Activated T-helper 1 cell treated with Interleukin-2 at 50 U/mL for 16 hours (primary cell): ENCODE measurements around the gene ZBTB20.

Experiments
- DNase-seq: peaks from one replicate; pipeline ENCODE4 v3.0.0-alpha.2; 2020; ENCODE audit warnings: low read depth

ZBTB20 gene

GRCh38 chr3:115019900-115020299, 127.2 kb downstream of the ZBTB20 start:
- DNase-seq: no peak

GRCh38 chr3:115018694-115019093, 128.4 kb downstream of the ZBTB20 start:
- DNase-seq: no peak

DNA sequence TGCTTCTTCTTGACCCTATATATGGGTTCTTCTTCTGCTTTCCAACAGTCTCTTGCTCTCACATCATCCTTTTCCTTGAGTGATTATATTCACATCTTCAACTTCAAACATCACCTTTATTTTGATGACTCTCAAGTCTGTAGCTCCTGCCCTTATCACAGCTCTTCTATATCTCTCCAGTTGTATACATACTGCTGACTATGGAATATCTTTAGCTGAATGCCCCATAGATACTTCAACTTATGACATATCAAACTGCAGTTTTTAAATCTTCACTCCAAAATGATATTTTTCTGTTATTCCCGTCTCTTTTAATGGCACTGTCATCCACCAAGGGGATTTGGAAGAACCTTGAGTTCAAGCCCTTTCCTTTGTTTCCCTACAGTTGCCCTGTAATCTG, 139.1 kb downstream of the ZBTB20 start:
- no peak for DNase-seq

DNA sequence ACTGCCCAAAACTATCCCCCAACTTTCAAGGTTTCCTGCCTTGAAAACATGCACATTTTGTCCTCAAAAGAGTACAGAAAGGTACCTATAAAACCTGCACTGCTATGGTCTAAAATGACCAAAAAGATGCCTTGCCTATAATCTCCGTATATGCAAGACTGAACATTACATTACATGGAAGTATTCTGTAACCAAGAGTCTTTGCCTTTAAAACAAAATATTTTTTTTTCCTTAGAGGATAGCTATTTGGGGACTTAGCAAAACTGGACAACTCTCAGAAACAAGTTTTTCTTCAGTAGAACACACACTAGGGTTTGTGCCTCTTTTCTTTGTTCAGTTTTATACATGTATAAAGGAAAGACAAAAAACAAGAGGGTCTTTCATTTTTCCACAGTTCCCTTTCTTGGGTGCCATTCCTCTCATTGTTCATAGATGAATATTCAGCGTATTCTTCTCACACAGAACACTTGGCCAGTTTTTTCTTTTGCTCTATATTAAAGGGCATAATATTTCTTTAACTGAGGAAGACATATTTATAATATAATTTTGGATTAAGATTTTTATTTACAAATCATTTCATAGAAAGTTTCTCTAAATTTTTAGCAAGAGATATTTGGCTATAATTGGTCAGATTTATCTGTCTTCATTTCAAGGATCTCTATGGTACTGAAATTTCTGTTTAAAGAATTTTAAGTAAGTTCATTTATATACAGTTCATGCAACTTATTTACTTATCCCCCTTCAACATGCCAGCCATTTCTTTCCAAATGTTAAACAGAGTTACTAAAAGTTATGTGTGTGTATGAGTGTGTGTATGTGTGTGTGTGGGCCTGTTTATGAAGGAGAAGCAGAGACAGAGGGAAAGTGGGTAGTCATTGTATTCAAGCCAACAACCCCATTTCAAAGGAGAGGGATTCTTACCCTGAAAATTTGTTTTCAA, 142.6 kb downstream of the ZBTB20 start:
- DNase-seq: no peak

DNA sequence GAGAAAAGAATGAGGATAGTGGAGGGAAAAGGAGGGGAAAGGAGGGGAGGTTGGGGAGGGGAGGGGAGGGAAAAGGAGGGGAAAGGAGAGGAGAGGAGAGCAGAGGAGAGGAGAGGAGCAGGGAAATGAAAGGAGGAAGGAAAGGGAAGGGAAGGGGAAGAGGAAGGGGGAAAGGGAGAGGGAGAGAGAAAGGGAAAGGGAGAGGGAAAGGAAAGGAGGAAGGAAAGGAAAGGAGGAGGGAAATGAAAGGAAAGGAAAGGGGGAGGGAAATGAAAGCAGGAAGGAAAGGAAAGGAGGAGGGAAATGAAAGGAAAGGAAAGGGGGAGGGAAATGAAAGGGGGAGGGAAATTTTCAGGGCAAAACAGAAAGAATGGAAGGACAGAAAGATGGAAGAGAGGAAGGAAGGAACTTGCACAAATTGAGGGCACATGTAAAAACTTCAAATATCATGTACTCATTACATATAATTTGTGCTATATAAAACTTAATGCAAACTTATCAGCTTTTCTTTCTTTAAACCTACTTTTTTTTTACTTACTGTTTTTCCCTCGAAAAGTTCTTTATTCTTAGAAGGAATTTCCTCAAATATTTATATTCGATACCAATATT, 148.0 kb downstream of the ZBTB20 start:
- no peak for DNase-seq

DNA sequence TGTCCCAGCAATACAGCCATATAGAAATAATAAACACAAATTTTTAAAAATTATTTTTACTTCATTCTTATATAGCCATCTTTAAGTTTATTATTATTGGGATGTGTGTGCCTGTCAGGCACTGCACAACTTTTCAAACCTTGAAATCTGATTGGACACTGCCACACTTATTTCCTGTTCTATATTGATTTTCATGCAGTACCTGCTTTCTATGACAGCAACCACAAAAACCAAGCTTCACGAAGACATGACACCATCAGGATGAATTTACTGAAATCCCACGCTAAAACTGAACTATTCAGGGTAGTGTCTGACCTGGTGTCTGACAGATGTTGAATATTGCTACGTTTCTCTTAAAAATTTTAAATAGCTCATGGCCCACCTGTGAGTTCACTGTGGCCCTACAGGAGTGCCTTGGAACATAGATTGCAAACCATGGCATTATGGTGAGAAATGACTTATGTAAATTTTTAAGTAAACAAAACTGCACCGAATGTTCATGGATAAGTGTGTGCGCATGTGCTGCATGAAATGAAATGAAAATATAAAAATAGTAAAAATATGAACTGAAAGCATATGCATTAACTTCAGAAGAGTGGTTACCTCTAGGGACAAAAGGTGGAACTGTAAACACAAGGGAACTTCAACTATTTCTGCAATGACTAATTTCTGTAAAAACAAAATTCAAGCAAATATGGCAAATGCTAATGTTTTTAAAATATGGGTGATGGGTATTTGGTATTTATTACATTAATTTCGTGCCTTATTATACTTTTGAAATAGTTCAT, 152.3 kb downstream of the ZBTB20 start:
- DNase-seq: no peak

GRCh38 chr3:114985776-114986175, 161.3 kb downstream of the ZBTB20 start:
- no peak for DNase-seq

- no peak for DNase-seq
These were observed 163.8 kb downstream of the ZBTB20 start for GRCh38 chr3:114983248-114983647.

GRCh38 chr3:114974387-114974786, 172.7 kb downstream of the ZBTB20 start:
- no peak for DNase-seq

GRCh38 chr3:114973536-114973935, 173.6 kb downstream of the ZBTB20 start:
- no peak for DNase-seq

DNA sequence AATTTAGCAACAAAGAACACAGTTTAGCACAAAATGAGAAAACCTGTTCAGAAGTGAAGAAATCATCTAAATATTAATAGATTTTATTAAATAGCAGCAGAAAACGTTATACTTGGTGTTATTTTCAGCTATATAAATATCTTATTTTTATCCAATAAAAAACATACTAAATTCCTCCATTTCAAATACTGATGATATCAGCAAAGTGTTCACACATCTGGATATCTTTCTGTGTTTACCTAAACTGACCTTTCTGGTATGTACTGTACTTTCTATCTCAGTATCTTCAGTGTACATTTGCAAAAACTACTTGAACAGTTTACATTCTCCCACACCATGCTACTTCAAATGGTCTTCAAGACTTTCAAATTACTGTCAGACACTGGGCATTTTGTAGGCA, 179.9 kb downstream of the ZBTB20 start:
- DNase-seq: no peak

DNA sequence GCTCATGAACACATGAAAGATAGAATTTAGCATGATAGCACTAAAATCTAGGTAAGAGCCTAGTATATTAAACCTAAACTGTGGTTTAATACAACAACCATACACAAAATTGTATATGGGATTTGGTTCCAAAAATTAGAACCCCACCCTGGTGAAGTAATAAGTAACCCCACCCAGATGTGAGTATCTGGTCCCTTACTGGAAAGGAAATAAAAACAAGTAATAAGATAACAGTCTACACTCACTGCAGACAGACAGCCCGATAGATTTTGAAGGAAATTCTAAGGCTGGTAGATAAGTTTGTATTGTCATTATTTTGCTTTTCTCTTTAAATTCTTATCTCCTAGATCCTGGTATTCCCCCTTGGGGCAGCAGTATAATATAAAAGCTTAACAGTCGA, 184.9 kb downstream of the ZBTB20 start:
- no peak for DNase-seq

DNA sequence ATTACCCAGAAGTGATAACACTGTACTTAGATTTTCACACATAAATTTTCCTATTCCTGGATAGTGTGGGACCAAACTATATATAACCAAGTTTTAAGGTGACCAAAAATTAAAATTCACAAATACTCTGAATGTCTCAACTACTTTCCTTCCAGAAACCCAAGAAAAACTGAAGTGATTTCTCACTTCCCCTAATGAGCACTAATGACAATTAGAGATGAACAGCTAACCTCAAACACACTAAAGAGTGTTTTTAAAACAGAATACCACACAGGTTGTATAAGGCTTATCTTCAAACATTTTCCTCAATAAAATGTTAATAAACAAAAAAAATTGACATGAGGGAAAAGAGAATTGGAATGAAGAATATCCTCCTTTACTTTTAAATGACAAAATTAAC, 188.2 kb downstream of the ZBTB20 start:
- DNase-seq: no peak

GRCh38 chr3:114953800-114954199, 193.3 kb downstream of the ZBTB20 start:
- no peak for DNase-seq

DNA sequence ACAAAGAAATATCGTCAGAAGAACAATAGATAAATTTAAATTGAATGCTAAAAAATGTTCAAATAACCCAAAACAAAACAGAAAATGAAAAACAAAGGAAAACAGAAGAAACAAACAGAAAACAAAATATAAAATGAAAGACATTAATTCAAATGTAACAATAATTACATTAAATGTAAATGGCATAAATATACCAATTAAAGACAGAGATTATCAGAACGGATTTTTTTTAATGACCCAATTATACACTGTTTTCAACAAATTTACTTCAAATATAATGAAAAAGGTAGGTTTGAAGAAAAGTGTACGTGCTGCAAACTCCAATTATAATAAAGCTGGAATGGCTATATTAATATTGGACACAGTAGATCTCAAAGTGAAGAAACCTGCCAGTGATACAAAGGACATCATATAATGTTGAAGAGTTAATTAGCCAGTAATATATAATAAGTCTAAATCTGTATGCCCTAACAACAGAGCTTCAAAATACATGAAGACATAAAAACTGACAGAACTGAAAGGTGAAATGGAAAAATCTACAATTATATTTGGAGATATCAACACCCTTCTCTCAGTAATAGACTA, 193.8 kb downstream of the ZBTB20 start:
- no peak for DNase-seq

DNA sequence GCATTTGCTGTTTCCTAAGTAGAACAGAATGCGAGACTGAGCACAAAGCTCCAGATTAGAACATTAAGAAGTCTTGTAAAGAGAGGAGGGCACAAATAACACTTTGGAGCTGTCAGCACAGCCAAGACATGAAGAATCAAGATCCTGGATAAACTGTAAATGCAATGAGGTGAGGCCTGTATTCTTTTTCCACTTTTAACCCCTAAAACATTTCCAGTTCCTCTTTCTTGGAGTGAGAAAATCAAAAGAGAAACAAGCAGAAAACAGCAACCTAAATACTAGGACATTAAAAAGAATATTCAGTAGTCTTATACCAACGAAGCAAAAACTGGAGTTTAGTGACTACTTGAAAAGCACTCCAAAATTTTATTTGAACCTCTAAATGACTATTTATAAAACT, 204.3 kb downstream of the ZBTB20 start:
- no peak for DNase-seq

- DNase-seq: no peak
These were observed 205.3 kb downstream of the ZBTB20 start for GRCh38 chr3:114941626-114942309.

GRCh38 chr3:114939920-114940319, 207.2 kb downstream of the ZBTB20 start:
- no peak for DNase-seq

DNA sequence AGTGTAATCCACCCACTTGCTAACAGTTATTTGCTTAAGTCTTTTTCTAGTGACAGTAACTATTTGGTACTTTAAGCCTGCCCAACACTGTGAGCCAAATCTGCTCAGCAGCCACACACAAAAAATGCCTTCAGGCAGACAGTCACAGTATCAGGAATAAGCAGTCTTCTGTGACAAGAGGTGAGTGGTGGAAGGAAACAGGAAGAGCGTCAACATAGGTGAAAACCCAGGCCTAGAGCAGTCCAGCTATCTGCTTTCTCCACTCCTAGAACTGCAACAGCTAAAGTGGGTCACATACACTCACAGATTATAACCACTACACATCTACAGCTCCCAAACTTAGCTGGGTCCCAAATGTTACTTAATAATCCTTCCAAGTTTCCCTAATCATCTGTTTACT, 213.7 kb downstream of the ZBTB20 start:
- no peak for DNase-seq

DNA sequence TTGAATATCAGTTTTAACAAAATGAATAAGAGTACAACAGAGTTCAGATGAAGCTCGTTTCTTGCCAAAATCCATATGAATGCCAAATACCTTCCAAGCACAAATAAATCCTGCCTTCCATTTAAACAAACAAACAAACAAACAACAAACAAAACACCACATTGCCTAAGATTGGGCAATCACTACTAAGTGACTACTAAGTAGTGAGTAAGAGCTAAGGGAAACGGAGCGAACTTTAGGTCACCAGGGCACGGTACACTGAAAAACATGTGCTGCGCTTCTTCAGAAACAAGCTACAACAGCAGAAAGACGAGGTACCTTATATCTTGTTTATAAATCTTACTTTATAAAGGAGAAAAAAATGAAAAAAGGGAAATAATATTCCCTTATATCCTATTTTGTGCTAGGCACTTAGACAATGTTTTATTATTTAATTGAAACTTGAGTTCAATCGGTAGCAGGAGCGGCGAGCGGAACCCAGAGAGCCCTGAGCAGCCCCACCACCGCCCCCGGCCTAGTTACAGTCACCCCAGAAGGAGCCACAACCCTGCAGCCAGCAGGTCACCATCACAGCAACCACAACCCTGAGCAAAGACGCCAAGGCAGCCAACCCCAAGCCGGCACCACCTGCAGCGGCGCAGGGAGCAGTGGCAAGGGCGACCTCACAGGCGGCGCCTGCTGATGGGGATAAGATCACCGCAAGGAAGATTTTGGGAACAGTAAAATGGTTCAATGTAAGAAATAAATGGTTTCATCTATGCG, 216.9 kb downstream of the ZBTB20 start:
- DNase-seq: no peak
